ENCODE results near the gene ADD2. TPM values are rescaled to one million over a fixed set of nuclear protein-coding genes. Genes with fewer than 3 reads are reported as not detected.
"Not testable (repeated sequence)": the region's sequence is repeated elsewhere in the genome, so short reads cannot be mapped to it uniquely, and the experiment has no call there.

Gene ADD2
- total RNA-seq, 2 donors from 2014 or later: 3.0 to 5.2 TPM

DNA sequence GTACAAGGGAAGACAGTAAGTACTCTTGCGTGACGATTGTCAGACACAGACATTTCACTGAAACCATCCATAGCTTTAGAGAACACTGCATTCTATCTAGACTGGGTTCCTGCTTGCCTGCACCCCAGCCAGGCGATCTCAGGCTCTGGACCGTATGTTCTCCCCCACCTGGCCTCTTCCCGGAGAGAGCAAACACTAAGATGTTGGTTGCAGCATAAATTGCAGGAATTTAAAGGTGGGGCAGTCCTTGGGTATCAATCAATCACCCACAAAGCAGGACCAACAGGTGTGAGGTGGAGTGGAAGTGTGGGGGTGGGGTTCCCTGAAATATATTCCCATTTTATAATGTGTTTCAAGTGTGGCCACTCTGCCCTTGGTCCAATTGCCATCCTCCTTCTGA is 110.8 kb downstream of the ADD2 start:
- intact Hi-C loops (cut with DNase I): no loop called here
- DNase-seq (ENCODE audit: low spot score): no peak

DNA sequence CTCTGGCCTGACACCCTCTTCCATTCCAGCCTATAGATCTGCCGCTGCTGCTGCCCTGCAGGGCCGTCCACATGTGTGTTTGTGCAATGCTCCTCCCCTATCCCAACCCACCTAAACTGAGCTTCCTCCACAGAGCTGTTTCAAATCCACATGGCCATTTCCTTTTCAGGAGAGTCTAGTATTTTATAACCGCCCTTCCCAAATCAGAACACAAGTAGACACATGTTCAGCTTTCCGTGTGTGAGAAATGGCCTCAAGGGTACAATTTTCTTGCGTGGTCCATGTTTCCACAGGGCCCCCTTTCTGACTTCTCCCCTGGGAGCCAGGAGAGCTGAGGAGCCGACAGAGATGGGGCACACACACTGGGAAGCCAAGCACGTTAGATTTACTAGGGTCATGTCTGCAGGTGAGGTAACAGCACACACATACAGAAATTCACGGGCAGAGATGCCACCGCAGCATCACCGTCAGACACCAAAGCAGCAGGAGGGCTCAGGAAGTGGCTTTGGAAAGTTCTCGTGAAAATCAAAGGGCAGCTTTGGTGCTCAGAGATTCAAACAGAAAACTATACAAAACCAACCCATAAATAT is 111.5 kb downstream of the ADD2 start:
- intact Hi-C loops (cut with DNase I): no loop called here
- DNase-seq (ENCODE audit: low spot score): no peak

GRCh38 chr2:70655786-70656185 is 112.2 kb downstream of the ADD2 start:
- intact Hi-C loops (cut with DNase I): no loop called here
- no peak for DNase-seq (ENCODE audit: low spot score)

- intact Hi-C loops (cut with DNase I); DNase-seq (ENCODE audit: low spot score): not testable (repeated sequence)
Measured at GRCh38 chr2:70655211-70655610, 112.8 kb downstream of the ADD2 start.

- intact Hi-C loops (cut with DNase I): loop anchor here in 1 of 2 donors (2.0 kb wide), 1 partner anchor 47 kb away; no protein-coding TSS in a partner anchor
- no peak for DNase-seq (ENCODE audit: low spot score)
Measured at GRCh38 chr2:70651727-70652126, 116.3 kb downstream of the ADD2 start.

- intact Hi-C loops (cut with DNase I): no loop called here
Measured at GRCh38 chr2:70651014-70651413, 117.0 kb downstream of the ADD2 start.

GRCh38 chr2:70648961-70649360 is 119.0 kb downstream of the ADD2 start:
- DNase-seq (ENCODE audit: low spot score): no peak
- intact Hi-C loops (cut with DNase I): no loop called here

More at GRCh38 chr2:70651014-70651413, 117.0 kb downstream of the ADD2 start:
- DNase-seq (ENCODE audit: low spot score): no peak

DNA sequence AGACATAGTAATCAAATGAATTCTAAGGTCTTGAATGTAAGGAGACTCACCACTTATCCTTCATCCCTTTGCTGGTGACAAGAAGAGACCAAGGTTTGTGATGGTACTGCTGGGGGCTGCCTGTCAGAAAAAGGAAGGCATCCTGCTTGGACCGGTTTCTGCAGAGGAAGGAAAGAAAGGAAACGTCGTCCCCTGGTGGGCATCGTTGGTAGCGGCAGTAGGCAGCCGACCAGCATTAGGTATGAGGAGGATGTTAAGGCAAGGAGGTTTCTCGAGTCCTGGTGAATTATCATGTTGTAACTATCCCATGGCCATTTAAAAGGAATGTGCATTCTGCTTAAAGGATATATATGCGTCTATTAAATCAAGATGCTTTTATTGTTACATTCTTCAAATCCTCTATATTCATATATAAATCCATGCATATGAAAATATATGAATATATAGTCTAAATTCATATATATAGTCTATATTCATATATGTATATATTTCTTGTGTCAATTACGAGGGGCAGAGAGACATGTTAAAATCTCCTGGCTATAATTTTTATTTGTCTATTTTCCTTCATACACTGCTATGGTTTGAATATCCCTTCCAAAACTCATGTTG is 120.0 kb downstream of the ADD2 start:
- DNase-seq (ENCODE audit: low spot score): no peak
- intact Hi-C loops (cut with DNase I): no loop called here

DNA sequence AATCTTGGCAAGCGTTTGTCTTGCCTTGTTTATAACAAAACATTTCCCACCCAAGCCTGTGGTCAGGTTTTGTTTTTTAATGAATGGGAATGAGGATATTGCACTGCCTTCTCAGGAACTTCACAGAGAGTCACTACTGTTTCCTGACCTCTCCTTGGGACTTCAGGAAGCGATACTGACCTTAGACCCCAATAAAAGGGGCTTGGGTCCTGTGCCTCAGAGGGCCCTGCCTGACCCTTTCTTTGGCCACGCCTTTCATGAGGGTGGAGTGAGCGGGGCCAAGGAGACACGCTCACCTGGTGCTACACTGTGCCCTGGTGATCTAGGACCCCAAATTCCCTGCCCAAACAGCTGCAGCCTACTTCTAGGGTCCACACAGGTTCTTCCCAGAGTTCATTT is 121.6 kb downstream of the ADD2 start:
- intact Hi-C loops (cut with DNase I): no loop called here
- DNase-seq (ENCODE audit: low spot score): no peak

GRCh38 chr2:70645733-70646419 is 122.1 kb downstream of the ADD2 start:
- intact Hi-C loops (cut with DNase I): no loop called here
- DNase-seq (ENCODE audit: low spot score): no peak

DNA sequence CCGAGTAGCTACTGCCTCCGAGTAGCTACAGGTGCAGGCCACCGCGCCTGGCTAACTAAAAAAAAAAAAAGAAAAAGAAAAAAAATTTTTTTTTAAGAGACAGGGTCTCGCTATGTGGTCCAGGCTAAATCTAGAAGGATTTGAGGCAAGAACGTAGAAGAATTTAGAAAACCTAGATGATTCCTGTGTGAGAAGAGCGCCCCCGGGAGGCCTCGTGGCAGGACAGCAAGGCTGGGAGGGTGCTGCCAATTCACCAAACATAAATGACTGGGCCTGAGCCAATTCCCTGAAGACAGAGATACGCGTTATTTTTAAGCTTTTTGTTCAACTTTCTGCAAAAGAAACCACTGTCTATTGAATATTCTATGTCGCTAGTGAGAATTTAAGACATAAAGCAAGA is 124.3 kb downstream of the ADD2 start:
- intact Hi-C loops (cut with DNase I): no loop called here

DNA sequence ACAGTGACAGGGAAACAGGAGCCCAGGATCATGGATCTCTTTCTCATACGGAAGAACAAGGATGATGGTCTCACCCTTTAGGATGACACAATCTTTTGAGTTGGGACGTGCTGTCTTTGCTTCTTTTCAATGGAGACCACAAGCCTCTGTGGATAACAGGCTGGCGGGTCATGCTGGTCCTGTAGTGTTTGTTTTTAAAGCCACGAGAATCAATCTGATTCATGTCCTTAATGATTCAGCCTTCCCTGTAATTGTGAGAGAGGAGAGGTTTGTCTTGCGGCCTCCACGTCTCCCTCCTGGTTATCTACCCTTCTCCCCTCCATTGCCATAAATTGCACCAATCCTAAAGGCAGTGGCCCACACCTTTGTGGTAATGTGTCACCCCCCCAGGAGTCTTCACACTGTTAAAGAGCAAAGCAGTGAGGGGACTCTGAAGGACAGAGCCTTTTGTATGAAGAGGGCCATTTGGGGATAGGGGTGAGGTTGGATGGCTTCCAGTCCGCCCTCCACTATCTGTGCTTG is 126.7 kb downstream of the ADD2 start:
- no peak for DNase-seq (ENCODE audit: low spot score)
- intact Hi-C loops (cut with DNase I): no loop called here

More for the DNA sequence above, 124.3 kb downstream of the ADD2 start:
- no peak for DNase-seq (ENCODE audit: low spot score)

GRCh38 chr2:70639841-70640436 is 128.1 kb downstream of the ADD2 start:
- intact Hi-C loops (cut with DNase I): no loop called here
- no peak for DNase-seq (ENCODE audit: low spot score)

DNA sequence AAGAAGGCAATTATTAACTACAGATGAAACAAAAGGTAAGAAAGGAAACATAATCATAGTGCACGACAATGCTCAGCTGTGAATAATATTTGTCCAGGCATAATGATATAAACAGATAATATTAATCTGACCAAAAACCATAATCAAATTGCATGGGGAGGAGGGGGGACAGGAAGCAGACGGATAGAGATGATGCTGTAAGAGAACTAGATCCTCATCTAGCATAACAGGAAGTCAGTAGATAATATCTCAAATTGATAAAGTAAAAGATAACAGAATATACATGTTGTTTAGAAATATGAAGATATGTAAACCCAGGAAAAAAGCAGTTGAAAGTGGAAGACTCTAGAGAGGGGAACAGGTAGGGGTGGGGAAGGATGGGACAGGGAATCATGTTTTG is 129.4 kb downstream of the ADD2 start:
- no peak for DNase-seq (ENCODE audit: low spot score)
- intact Hi-C loops (cut with DNase I): no loop called here

DNA sequence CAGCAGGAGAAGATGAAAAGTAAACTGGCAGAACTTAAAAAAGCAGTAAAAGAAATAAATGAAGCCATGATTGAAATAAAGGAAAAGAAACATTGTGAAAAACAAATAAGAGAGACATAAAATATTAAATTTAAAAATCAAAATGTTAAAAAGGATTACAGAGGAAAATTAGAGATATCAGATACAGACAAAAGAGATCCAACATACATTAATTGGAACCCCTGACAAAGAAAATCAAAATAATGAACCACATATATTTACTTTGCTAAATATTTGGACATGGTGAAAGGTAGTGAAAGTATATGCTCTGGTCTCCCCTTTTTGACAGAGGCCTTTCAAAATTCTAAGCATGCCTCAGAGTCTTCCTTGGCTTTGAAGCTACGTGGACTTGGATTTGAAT is 134.5 kb downstream of the ADD2 start:
- DNase-seq (ENCODE audit: low spot score): no peak
- intact Hi-C loops (cut with DNase I): no loop called here

GRCh38 chr2:70632966-70633365 is 135.0 kb downstream of the ADD2 start:
- intact Hi-C loops (cut with DNase I): no loop called here
- DNase-seq (ENCODE audit: low spot score): no peak

- intact Hi-C loops (cut with DNase I): no loop called here
- no peak for DNase-seq (ENCODE audit: low spot score)
Measured at GRCh38 chr2:70632388-70632787, 135.6 kb downstream of the ADD2 start.

GRCh38 chr2:70630761-70631160 is 137.2 kb downstream of the ADD2 start:
- intact Hi-C loops (cut with DNase I): no loop called here
- no peak for DNase-seq (ENCODE audit: low spot score)

DNA sequence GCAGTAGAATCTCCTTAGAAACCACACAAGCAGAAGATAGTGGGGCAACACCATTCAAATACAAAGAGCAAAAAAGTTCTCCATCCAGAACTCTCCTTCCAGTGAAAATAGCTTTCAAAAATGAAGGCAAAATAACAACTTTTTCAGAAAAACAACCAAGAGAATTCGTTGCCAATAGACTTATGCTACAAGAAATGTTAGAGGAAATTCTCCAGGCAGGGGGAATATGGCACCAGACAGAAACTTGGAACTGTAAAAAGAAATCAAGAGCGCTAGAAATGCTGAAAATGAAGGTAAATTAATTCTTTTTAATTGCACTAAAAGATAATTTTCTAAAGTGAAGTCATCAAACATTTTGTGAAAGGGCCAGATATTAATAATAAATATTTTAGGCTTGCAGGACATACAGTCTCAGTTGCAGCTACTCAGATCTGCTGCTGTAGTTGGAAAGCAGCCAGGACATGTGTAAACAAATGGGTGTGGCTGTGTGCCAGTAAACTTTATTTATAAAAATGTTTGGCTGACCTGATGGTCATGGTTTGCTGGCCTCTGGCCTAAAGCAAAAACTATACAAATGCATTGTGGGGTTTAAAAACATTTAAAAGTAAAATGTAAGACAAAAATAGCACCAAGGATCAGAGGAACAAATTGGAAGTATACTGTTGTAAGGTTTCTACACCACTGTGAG is 140.6 kb downstream of the ADD2 start:
- DNase-seq (ENCODE audit: low spot score): no peak
- intact Hi-C loops (cut with DNase I): no loop called here

Data from posterior vena cava (tissue), 2 donors.